ENCODE results near the gene CD83.
"Not testable (repeated sequence)": the region's sequence is repeated elsewhere in the genome, so short reads cannot be mapped to it uniquely, and the experiment has no call there.

The CD83 gene

DNA sequence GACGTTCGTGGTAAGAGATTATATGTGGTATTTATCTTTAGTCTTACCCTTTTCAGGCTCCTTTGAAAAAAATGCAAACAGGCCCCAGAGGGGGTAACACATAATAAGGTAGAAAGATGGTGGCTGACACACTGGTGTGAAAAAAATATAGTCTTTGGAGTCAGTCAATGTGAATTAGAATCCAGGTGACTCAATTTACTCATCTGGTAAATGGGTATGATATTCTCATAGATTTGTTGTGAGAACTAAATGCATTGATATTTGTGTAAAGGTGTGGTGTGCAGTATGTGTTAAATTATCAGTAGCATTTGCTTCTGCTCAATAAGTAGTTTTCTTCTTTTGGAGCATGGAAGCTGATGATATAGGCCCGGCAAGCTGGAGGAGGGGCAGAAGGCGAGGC lies 25.7 kb downstream of the CD83 start:
- Mint-ChIP-seq H3K4me3 (no peak overlapping the region), H3K27me3 (no peaks in the 10 kb centered on the region), H3K9me3 (no peaks in the 10 kb centered on the region), H3K27ac (no peak overlapping the region), H3K36me3 (ENCODE audit: low read depth) (no peaks in the 10 kb centered on the region), H3K4me1 (ENCODE audit: low read depth) (peaks cover 7% of the 10 kb centered on the region)

DNA sequence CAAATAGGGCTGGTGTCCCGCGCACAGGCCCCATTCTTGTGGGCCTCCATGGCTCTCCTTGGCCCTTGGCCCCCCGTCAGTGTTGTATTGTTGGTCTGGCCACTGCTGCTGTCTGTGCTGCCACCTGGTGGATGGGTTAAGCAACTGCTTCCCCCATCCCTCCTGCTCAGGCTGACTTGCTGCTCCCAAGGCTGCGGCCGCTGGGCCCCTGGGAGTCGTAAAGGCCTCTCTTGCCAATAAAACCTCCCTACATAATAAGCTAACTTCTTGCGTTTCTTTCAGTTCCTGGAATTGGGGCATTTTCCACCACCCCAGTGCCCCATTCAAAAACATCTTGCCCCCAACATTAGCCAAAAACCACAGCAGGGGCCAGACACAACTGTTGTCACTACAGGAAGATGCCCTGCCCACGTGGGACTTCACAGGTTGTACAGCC lies 27.1 kb downstream of the CD83 start:
- H3K9me3 Mint-ChIP-seq, result no peaks in the 10 kb centered on the region
- no peaks in the 10 kb centered on the region for H3K27me3 Mint-ChIP-seq
- no peak overlapping the region for H3K27ac Mint-ChIP-seq
- no peak overlapping the region for H3K4me3 Mint-ChIP-seq
- peaks cover 15% of the 10 kb centered on the region for H3K4me1 Mint-ChIP-seq (ENCODE audit: low read depth)
- H3K36me3 Mint-ChIP-seq (ENCODE audit: low read depth), result no peaks in the 10 kb centered on the region

DNA sequence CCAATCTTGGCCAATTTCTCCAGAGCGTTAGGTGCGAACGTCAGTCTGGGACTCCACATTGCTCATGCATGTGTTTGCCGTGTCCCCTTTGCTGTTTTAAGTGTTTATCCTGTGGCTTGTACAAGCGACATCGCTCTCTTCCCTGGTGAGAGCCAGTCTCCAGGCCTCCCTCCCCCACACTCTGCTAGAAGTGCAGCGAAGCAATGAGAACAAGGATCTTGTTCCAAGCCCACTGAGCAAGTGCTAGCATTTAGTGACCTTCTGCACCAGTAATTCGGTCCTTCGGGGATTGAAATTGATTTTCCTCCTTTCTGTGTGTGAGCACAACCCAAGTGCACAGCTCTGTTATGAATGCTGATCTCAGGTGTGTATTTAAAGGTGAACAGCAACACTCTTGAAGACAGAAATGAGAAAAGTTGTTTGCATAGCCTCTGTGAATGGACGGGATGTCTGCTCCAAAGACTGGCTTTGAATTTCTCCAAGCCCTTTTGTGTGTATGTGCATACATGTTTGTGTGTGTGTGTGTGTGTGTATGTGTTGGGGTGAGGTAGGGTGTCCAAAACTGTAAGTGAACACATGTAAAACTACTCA lies 29.0 kb downstream of the CD83 start:
- Mint-ChIP-seq H3K9me3 (no peaks in the 10 kb centered on the region), H3K4me3 (no peak overlapping the region), H3K36me3 (ENCODE audit: low read depth) (no peaks in the 10 kb centered on the region), H3K4me1 (ENCODE audit: low read depth) (peaks cover 15% of the 10 kb centered on the region), H3K27me3 (no peaks in the 10 kb centered on the region), H3K27ac (no peak overlapping the region)

DNA sequence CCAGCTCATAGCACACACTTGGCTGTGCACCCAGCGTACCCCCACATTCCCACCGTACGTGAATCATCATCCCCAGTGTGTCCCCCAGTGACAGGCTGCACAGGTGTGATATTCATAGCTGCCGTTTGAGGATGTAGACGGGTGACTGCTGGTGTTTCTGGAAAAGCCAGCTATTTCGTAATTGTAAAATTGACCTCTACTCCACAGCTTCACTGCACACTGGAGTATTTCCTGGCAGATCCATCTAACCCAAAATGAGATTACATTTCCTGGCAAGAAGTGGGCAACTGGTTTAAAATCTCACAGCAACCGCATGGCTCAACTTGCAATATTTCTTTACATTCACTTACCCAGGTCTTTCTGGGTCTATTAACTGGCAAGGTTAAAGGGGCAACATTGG lies 30.3 kb downstream of the CD83 start:
- Mint-ChIP-seq H3K36me3 (ENCODE audit: low read depth) (no peaks in the 10 kb centered on the region), H3K27me3 (no peaks in the 10 kb centered on the region), H3K4me1 (ENCODE audit: low read depth) (peaks cover 15% of the 10 kb centered on the region), H3K9me3 (no peaks in the 10 kb centered on the region), H3K27ac (no peak overlapping the region), H3K4me3 (no peak overlapping the region)

DNA sequence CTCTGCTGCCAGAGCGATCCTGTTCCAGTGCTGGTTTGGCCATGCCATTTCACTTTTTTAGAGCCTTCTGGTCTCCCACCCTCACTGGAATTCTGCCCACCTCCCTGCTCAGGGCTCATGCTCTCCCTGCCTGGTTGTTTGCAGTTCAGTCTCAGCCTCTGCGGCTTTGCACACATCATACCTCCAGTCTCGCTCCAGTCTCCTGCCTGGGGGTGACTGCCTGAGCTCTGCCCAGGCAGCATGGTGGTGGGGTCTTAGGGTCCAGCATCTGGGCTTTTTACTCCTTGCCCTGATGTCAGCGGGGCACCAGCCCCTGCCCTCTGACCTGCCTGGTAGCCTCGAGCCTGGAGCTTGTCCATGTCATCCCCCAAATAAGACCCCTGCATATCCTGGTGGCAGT lies 30.9 kb downstream of the CD83 start:
- peaks cover 15% of the 10 kb centered on the region for H3K4me1 Mint-ChIP-seq (ENCODE audit: low read depth)
- H3K4me3 Mint-ChIP-seq, result no peak overlapping the region
- no peaks in the 10 kb centered on the region for H3K27me3 Mint-ChIP-seq
- no peaks in the 10 kb centered on the region for H3K9me3 Mint-ChIP-seq
- H3K36me3 Mint-ChIP-seq (ENCODE audit: low read depth), result no peaks in the 10 kb centered on the region
- H3K27ac Mint-ChIP-seq, result peak overlapping the region; percentile 33

DNA sequence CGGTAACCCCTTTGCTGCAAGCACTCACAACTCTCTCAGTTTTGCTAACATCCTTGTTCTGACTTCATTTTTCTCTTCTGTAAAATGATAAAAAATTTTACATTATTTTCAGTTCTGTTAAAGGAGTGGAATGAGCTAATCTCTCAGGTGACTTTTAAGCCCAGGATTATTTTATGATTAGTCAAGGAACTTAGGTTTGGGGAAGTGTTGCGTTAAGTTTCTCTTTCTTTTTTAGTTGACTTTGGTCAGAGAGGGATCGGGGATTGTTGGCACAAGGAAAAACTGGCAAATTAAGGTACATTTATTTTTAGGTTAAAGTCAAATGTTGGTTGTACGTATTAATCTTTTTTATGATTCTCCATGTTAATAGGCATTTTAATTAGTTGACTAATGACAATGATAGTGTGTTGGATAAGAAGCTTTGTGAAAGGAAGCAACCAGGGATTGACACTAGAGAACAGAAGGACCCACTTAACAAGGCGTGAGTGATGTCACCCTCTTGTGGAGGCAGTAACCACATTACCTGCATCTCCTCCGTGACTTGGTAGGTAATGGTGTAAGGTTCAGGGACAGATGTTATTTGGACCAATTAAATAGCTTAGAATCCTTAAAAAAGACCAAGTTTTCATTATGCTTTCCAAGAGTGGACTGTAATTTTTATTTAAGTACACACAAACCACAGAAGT lies 31.6 kb downstream of the CD83 start:
- no peaks in the 10 kb centered on the region for H3K36me3 Mint-ChIP-seq (ENCODE audit: low read depth)
- H3K4me3 Mint-ChIP-seq, result no peak overlapping the region
- no peaks in the 10 kb centered on the region for H3K9me3 Mint-ChIP-seq

DNA sequence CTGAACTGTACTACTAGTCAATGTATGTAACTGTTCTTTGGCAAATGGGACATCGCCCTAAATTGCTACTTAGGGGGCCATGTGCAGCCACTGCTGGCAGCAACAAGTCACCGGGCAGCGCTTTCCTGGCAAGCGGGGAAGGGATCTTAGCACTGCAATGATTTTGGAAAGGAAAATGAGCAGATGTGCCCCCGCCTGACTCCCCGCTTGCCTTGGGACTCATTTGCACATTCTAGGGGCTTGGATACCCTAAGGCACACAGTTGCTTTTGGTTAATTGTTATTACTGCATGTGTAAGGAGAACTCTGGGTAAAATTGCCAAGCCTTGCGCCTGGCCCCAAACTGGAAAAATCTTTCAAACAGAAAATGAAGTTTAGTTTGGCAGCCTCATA lies 32.2 kb downstream of the CD83 start:
- no peak overlapping the region for H3K27ac Mint-ChIP-seq
- no peak overlapping the region for H3K4me3 Mint-ChIP-seq
- H3K27me3 Mint-ChIP-seq, result no peaks in the 10 kb centered on the region
- H3K9me3 Mint-ChIP-seq, result no peaks in the 10 kb centered on the region
- peaks cover 11% of the 10 kb centered on the region for H3K4me1 Mint-ChIP-seq (ENCODE audit: low read depth)
- H3K36me3 Mint-ChIP-seq (ENCODE audit: low read depth), result no peaks in the 10 kb centered on the region

More for the DNA sequence above, 31.6 kb downstream of the CD83 start:
- Mint-ChIP-seq H3K27me3 (no peaks in the 10 kb centered on the region), H3K4me1 (ENCODE audit: low read depth) (peaks cover 15% of the 10 kb centered on the region), H3K27ac (no peak overlapping the region)

DNA sequence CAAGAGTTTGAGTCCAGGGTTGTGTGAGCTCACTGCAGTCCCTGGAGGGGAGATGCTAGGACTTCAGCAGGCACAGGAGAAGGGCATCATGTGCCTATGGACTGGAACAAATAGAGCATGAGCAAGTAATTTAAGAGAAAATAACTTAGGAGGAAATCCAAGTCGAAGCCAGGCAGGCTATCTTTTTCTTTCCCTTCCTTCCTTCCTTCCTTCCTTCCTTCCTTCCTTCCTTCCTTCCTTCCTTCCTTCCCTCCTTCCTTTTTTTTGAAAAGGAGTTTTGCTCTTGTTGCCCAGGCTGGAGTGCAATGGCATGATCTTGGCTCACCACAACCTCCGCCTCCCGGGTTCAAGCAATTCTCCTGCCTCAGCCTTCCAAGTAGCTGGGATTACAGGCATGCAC lies 33.7 kb downstream of the CD83 start:
- H3K9me3 Mint-ChIP-seq; H3K4me1 Mint-ChIP-seq (ENCODE audit: low read depth); H3K4me3 Mint-ChIP-seq; H3K27me3 Mint-ChIP-seq; H3K36me3 Mint-ChIP-seq (ENCODE audit: low read depth); H3K27ac Mint-ChIP-seq: not testable (repeated sequence)

DNA sequence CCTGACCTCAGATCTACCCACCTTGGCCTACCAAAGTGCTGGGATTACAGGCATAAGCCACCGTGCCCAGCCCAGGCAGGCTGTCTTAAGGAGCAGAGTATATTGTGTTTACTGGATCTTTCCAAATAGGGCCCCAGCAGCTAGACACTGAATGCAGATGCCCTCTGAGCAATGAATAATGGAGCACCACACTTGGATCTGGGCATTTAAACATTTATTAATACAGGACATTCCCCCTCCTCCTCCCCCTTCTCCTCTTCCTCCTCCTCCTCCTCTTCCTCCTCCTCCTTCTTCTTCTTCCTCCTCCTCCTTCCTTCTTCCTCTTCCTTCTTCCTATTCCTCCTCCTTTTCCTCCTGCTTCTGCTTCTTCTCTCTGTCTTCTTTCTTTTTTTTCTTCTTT lies 34.2 kb downstream of the CD83 start:
- Mint-ChIP-seq H3K9me3 (no peaks in the 10 kb centered on the region), H3K4me1 (ENCODE audit: low read depth) (peaks cover 8% of the 10 kb centered on the region), H3K4me3 (no peak overlapping the region), H3K27ac (no peak overlapping the region), H3K27me3 (no peaks in the 10 kb centered on the region), H3K36me3 (ENCODE audit: low read depth) (no peaks in the 10 kb centered on the region)

DNA sequence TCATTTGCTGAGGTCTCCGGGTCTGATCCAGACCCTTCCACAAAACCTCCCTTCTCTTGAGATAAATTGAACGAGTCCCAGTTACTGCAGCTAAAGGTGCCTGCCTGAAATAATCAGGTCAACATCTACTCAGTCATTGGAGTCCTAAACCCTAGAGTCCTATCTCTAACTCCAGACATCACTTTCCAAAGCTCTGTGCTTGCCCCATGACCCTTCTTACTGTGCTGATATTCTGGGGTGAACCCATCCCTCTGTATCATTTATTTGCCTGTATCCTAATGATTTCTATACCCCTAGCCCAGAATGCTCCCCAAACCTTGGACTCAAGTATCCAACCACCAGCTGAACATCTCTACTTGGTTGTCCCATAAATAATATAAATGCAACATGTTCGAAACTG lies 35.7 kb downstream of the CD83 start:
- no peaks in the 10 kb centered on the region for H3K27me3 Mint-ChIP-seq
- H3K4me1 Mint-ChIP-seq (ENCODE audit: low read depth), result peaks cover 8% of the 10 kb centered on the region
- no peak overlapping the region for H3K4me3 Mint-ChIP-seq
- H3K36me3 Mint-ChIP-seq (ENCODE audit: low read depth), result peaks cover under 1% of the 10 kb centered on the region
- no peaks in the 10 kb centered on the region for H3K9me3 Mint-ChIP-seq
- H3K27ac Mint-ChIP-seq, result no peak overlapping the region

DNA sequence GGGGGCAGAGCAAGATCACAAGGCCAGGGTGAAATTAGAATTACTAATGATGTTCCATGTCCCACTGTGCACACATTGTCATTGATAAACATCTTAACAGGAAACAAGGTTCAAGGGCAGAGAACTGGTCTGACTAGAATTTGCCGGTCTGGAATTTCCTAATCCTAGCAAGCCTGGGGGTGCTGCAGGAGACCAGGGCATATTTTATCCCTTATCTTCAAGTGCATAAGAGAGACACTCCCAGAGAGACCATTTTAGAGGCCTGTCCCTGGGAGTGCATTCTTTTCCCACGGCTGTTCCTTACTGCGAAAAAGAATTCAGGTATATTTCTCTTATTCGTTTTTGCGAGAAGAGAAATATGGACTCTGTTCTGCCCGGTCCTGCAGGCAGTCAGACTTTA lies 41.5 kb downstream of the CD83 start:
- H3K4me3 Mint-ChIP-seq, result no peak overlapping the region
- H3K36me3 Mint-ChIP-seq (ENCODE audit: low read depth), result peaks cover 13% of the 10 kb centered on the region
- H3K27ac Mint-ChIP-seq, result no peak overlapping the region
- no peaks in the 10 kb centered on the region for H3K9me3 Mint-ChIP-seq
- H3K27me3 Mint-ChIP-seq, result no peaks in the 10 kb centered on the region
- no peaks in the 10 kb centered on the region for H3K4me1 Mint-ChIP-seq (ENCODE audit: low read depth)

DNA sequence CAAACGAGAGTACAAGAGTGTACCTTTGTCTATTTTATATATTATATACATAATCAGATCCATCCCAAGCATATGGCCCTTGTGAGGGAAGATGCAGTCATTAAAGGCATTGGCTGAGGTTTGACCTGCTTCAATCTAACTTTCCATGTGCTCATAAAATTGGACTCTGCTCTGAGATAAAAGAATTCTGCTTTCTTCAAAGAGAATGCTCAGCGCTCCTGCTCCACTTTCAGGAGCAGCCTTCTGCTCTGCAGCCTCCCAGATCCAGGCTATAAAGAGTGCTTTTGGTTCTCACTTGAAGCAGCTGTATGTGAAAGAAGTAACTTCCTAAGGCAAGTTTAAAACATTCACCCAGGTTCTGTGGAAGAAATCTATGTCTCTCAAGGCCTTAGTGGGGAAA lies 45.3 kb downstream of the CD83 start:
- Mint-ChIP-seq H3K27ac (no peak overlapping the region), H3K27me3 (no peaks in the 10 kb centered on the region), H3K4me3 (no peak overlapping the region), H3K36me3 (ENCODE audit: low read depth) (peaks cover 13% of the 10 kb centered on the region), H3K9me3 (peaks cover 3% of the 10 kb centered on the region), H3K4me1 (ENCODE audit: low read depth) (no peaks in the 10 kb centered on the region)

DNA sequence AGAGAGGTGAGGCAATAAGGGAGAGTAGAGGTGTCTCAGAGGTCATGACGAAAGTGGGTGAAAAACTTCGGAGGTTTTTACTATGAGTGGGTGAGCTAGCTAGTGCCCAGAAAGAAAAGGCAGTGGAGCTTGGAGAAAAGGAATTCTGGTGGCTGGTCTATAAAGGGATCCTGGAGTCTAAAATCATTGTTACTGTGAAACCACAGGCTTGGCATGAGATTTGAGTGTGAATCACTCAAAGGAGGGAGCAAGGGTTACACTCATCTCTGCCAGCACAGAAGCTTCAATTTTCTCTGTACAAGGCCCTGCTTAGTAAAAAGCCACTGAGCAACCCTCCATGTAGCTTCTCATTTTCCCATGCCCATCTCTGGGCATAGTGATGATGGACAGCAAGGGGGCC lies 47.5 kb downstream of the CD83 start:
- Mint-ChIP-seq H3K27ac (no peak overlapping the region), H3K27me3 (no peaks in the 10 kb centered on the region), H3K36me3 (ENCODE audit: low read depth) (peaks cover 15% of the 10 kb centered on the region), H3K4me1 (ENCODE audit: low read depth) (no peaks in the 10 kb centered on the region), H3K4me3 (no peak overlapping the region), H3K9me3 (peaks cover 22% of the 10 kb centered on the region)

DNA sequence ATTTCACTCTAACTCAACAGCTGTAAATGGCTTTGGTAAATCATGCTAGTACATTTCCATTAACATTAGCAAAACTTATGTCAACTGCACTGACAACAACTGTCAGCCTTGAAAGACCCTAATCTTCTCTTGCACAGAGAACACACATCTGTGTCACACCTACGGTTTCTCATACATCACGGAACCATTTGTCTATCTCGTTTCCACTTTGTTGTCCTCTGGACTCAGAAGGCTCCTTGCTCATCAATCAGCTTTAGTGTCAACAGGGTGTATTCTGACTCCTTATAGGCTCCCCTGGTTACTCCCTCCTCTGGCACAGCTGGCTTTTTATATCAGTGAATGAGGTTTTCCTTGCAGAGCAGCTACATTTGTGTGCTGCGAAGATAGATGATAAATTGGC lies 49.3 kb downstream of the CD83 start:
- H3K4me1 Mint-ChIP-seq (ENCODE audit: low read depth), result no peaks in the 10 kb centered on the region
- peaks cover 34% of the 10 kb centered on the region for H3K9me3 Mint-ChIP-seq
- H3K27ac Mint-ChIP-seq, result no peak overlapping the region
- peaks cover 21% of the 10 kb centered on the region for H3K36me3 Mint-ChIP-seq (ENCODE audit: low read depth)
- H3K4me3 Mint-ChIP-seq, result no peak overlapping the region
- H3K27me3 Mint-ChIP-seq, result no peaks in the 10 kb centered on the region

DNA sequence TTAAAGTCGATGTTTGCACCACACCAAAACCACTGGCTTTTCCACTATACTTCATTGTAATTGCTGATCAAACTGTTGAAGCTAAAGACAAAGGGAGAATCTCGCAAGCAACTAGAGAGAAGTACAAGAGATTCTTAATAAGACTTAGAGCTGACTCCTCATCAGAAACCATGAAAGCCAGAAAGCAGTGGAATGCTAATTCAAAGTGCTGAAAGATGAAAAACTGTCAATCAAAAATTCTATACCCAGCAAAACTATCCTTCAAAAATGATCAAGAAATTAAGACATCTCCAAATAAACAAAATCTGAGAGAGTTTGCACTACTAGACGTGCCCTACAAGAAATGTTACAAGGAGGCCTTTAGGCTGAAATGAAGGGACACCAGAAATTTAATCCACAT lies 52.6 kb downstream of the CD83 start:
- Mint-ChIP-seq H3K9me3 (peaks cover 34% of the 10 kb centered on the region), H3K36me3 (ENCODE audit: low read depth) (peaks cover 21% of the 10 kb centered on the region)

DNA sequence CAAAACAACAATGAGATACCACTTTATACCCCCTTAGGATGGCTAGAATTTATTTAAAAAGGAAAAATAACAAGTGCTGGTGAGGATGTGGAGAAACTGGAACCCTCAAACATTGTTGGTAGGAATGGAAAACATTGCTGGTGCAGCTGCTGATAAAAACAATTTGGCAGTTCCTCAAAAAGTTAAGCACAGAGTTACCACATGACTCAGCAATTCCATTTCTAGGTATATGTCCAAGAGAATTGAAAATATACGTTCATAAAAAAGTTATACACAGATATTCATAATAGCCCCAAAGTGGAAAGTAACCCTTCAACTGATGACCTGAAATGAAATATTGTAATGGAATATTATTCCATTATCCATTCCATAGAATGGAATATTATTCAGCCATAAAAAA lies 55.0 kb downstream of the CD83 start:
- no peaks in the 10 kb centered on the region for H3K27me3 Mint-ChIP-seq
- no peaks in the 10 kb centered on the region for H3K4me1 Mint-ChIP-seq (ENCODE audit: low read depth)
- H3K36me3 Mint-ChIP-seq (ENCODE audit: low read depth), result peaks cover 21% of the 10 kb centered on the region
- no peak overlapping the region for H3K4me3 Mint-ChIP-seq
- peaks cover 33% of the 10 kb centered on the region for H3K9me3 Mint-ChIP-seq
- H3K27ac Mint-ChIP-seq, result no peak overlapping the region

More for the DNA sequence above, 52.6 kb downstream of the CD83 start:
- Mint-ChIP-seq H3K4me3 (no peak overlapping the region), H3K4me1 (ENCODE audit: low read depth) (no peaks in the 10 kb centered on the region), H3K27me3 (no peaks in the 10 kb centered on the region), H3K27ac (no peak overlapping the region)
